ENCODE measurements around the gene MFN2. TPM values are rescaled to one million over a fixed set of nuclear protein-coding genes. Genes with fewer than 3 reads are reported as not detected.

Gene MFN2
- total RNA-seq, 1 experiment from 2014 or later = 104 TPM

- no peaks in the 10 kb centered on the region for H3K27me3 ChIP-seq (ENCODE audit: control insufficient read depth, insufficient read depth, low read length)
- 0 out of 2 replicates have a peak, but pooled peaks cover 3% of the 10 kb centered on the region for H3K4me1 ChIP-seq (ENCODE audit: control insufficient read depth, insufficient read depth, low read length)
- TF ChIP-seq POLR2AphosphoS5 (IDR thresholded peaks at IDR 0.05; ENCODE audit: low read depth, low read length) (no peak), TCF7L2 (IDR thresholded peaks at IDR 0.05; ENCODE audit: low read depth, low read length) (no peak), SIN3A (IDR thresholded peaks at IDR 0.05; ENCODE audit: borderline replicate concordance, insufficient read depth, low read depth, low read length) (no peak)
- TF ChIP-seq, protein P1, sequence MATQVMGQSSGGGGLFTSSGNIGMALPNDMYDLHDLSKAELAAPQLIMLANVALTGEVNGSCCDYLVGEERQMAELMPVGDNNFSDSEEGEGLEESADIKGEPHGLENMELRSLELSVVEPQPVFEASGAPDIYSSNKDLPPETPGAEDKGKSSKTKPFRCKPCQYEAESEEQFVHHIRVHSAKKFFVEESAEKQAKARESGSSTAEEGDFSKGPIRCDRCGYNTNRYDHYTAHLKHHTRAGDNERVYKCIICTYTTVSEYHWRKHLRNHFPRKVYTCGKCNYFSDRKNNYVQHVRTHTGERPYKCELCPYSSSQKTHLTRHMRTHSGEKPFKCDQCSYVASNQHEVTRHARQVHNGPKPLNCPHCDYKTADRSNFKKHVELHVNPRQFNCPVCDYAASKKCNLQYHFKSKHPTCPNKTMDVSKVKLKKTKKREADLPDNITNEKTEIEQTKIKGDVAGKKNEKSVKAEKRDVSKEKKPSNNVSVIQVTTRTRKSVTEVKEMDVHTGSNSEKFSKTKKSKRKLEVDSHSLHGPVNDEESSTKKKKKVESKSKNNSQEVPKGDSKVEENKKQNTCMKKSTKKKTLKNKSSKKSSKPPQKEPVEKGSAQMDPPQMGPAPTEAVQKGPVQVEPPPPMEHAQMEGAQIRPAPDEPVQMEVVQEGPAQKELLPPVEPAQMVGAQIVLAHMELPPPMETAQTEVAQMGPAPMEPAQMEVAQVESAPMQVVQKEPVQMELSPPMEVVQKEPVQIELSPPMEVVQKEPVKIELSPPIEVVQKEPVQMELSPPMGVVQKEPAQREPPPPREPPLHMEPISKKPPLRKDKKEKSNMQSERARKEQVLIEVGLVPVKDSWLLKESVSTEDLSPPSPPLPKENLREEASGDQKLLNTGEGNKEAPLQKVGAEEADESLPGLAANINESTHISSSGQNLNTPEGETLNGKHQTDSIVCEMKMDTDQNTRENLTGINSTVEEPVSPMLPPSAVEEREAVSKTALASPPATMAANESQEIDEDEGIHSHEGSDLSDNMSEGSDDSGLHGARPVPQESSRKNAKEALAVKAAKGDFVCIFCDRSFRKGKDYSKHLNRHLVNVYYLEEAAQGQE (IDR thresholded peaks at IDR 0.05; ENCODE audit: insufficient read depth in 1 of 2, low read depth in 2 of 2, low read length in 1 of 2) = no peak
- TF ChIP-seq, protein P2, sequence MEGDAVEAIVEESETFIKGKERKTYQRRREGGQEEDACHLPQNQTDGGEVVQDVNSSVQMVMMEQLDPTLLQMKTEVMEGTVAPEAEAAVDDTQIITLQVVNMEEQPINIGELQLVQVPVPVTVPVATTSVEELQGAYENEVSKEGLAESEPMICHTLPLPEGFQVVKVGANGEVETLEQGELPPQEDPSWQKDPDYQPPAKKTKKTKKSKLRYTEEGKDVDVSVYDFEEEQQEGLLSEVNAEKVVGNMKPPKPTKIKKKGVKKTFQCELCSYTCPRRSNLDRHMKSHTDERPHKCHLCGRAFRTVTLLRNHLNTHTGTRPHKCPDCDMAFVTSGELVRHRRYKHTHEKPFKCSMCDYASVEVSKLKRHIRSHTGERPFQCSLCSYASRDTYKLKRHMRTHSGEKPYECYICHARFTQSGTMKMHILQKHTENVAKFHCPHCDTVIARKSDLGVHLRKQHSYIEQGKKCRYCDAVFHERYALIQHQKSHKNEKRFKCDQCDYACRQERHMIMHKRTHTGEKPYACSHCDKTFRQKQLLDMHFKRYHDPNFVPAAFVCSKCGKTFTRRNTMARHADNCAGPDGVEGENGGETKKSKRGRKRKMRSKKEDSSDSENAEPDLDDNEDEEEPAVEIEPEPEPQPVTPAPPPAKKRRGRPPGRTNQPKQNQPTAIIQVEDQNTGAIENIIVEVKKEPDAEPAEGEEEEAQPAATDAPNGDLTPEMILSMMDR (IDR thresholded peaks at IDR 0.05) = no peak
- H3K27ac ChIP-seq (ENCODE audit: low read length) = no peak overlapping the region
- no peak overlapping the region for H3K4me3 ChIP-seq (ENCODE audit: low read depth in 2 of 2, low read length in 2 of 2)
- no TSS peak for BruUV-seq (replicated peaks)
- H3K36me3 ChIP-seq (ENCODE audit: control insufficient read depth, insufficient read depth, low read length) = peaks cover 19% of the 10 kb centered on the region
- POLR2A ChIA-PET = no interaction called here
- in situ Hi-C loops (cut with HindIII; ENCODE audit: low pct_unique_long_range_greater_than_20kb, low sequenced_read_pairs) (no loop called here), intact Hi-C loops (cut with micrococcal nuclease; ENCODE audit: unreplicated experiment) (no loop called here)
- CTCF ChIA-PET = no interaction called here
- ATAC-seq (no peak), DNase-seq (ENCODE audit: low read depth, low spot score) (no peak)
- H3K9me3 ChIP-seq (ENCODE audit: control insufficient read depth, insufficient read depth, low read depth, low read length) = no peaks in the 10 kb centered on the region
Observed at GRCh38 chr1:11998636-11999035, 18.4 kb downstream of the MFN2 start.

GRCh38 chr1:11999236-11999635 lies 19.0 kb downstream of the MFN2 start:
- BruUV-seq (replicated peaks) = no TSS peak
- CTCF ChIA-PET = no interaction called here
- intact Hi-C loops (cut with micrococcal nuclease; ENCODE audit: unreplicated experiment) = no loop called here

More at GRCh38 chr1:11999236-11999635, 19.0 kb downstream of the MFN2 start:
- POLR2A ChIA-PET = no interaction called here
- TF ChIP-seq POLR2AphosphoS5 (IDR thresholded peaks at IDR 0.05; ENCODE audit: low read depth, low read length) (no peak), SIN3A (IDR thresholded peaks at IDR 0.05; ENCODE audit: borderline replicate concordance, insufficient read depth, low read depth, low read length) (no peak), TCF7L2 (IDR thresholded peaks at IDR 0.05; ENCODE audit: low read depth, low read length) (no peak)
- TF ChIP-seq, protein P2 (IDR thresholded peaks at IDR 0.05) = no peak
- TF ChIP-seq, protein P1 (IDR thresholded peaks at IDR 0.05; ENCODE audit: insufficient read depth in 1 of 2, low read depth in 2 of 2, low read length in 1 of 2) = no peak
- Histone ChIP-seq H3K9me3 (ENCODE audit: control insufficient read depth, insufficient read depth, low read depth, low read length) (no peaks in the 10 kb centered on the region), H3K4me1 (ENCODE audit: control insufficient read depth, insufficient read depth, low read length) (0 out of 2 replicates have a peak, but pooled peaks cover 3% of the 10 kb centered on the region), H3K4me3 (ENCODE audit: low read depth in 2 of 2, low read length in 2 of 2) (no peak overlapping the region), H3K36me3 (ENCODE audit: control insufficient read depth, insufficient read depth, low read length) (peaks cover 15% of the 10 kb centered on the region), H3K27ac (ENCODE audit: low read length) (no peak overlapping the region), H3K27me3 (ENCODE audit: control insufficient read depth, insufficient read depth, low read length) (no peaks in the 10 kb centered on the region)
- DNase-seq (ENCODE audit: low read depth, low spot score) (no peak), ATAC-seq (no peak)
- in situ Hi-C loops (cut with HindIII; ENCODE audit: low pct_unique_long_range_greater_than_20kb, low sequenced_read_pairs) = no loop called here
